Caki2 (cell line): ENCODE data around the gene MS4A18. TPM values are rescaled to one million over a fixed set of nuclear protein-coding genes. Genes with fewer than 3 reads are reported as not detected.

Experiments used
- DNase-seq: peaks from one replicate; pipeline ENCODE4 v3.0.0-alpha.2; 2015; ENCODE audit warnings: low read depth
- in situ Hi-C: cut with HindIII; loops from 2 replicates; pipeline ENCODE4 v1.10.0; 2016; ENCODE audit warnings: low sequenced_read_pairs, low pct_unique_long_range_greater_than_20kb, mixed read lengths
- total RNA-seq: library from RNA; depleted of rRNA; stranded (reverse); fragments of >200 nt; shearing (Covaris generic); gene quantifications from 2 replicates; pipeline ENCODE4 v1.2.3, GENCODE V29; 2014; ENCODE audit warnings: low replicate concordance

Gene MS4A18
- total RNA-seq, 1 experiment from 2014 or later, result not detected

GRCh38 chr11:60780065-60780464, 55.5 kb downstream of the MS4A18 start:
- in situ Hi-C loops, result no loop called here
- DNase-seq, result no peak

DNA sequence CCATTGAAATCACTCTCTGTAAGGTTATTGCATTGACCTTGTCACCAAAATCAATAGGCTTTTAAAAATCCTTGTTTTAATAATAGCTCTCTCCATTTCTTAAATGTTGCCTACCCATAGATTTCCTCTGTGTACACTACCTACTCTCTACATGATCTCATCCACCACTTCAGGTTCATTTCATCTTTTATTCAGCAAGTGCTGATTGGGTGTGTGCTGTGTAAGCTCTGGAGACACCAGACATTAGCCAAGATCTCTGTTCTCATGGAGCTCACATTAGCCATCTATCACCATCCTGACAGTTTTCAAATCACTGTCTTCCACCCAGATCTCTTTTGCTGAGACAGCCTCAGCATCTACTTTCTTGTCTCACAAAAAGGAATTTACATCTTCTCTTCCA, 56.3 kb downstream of the MS4A18 start:
- DNase-seq, result no peak
- in situ Hi-C loops, result no loop called here

GRCh38 chr11:60781286-60781980, 56.9 kb downstream of the MS4A18 start:
- DNase-seq, result no peak
- in situ Hi-C loops, result no loop called here

GRCh38 chr11:60781981-60782316, 57.4 kb downstream of the MS4A18 start:
- DNase-seq, result no peak
- in situ Hi-C loops, result no loop called here

DNA sequence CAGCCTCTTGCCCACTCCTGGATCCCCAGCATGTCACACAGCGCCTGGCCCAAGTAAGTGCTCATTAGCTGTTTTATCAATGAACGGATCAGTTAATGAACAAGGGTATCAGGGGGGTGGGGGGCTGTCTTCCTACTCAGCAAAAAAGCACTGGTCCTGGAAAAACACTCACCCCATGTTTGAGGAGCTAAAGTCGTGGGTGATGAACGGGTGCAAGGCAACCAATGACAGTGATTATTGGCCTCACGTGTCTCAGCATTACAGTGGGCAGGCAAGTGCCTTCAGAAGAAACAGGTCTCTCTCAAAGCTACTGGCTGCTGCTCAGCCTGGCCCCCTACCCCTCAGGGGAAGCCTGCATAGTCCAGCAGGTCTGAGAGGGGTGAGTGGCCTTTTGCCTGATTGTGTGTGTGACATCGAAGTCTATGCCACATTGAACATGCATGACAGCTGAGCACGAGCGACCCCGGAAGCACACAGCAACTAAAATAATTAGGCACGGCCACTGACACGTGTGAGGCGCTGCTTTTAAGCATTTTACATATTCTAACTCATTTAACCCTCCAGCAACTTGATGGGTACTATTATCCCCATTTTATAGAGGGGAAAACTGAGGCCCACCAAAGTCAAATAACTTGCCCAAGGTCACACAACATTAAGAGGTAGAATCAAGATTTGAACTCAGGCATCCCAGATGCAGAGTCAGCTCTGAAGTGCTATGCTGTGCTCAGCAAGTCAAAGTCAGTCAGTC, 58.0 kb downstream of the MS4A18 start:
- in situ Hi-C loops, result no loop called here

DNA sequence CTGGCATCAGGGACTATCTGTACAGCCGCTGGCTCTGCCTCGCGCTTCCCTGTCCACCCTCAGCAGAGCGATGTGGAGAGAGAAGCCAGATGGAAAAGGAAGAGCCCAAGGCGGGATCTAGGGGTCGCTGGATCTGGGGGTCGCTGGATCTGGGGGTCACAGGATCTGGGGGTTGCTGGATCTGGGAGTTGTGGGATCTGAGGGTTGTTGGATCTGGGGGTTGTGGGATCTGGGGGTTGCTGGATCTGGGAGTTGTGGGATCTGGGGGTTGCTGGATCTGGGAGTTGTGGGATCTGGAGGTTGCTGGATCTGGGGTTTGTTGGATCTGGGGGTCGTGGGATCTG, 58.6 kb downstream of the MS4A18 start:
- in situ Hi-C loops, result no loop called here
- no peak for DNase-seq

More for the DNA sequence above, 58.0 kb downstream of the MS4A18 start:
- DNase-seq, result no peak

DNA sequence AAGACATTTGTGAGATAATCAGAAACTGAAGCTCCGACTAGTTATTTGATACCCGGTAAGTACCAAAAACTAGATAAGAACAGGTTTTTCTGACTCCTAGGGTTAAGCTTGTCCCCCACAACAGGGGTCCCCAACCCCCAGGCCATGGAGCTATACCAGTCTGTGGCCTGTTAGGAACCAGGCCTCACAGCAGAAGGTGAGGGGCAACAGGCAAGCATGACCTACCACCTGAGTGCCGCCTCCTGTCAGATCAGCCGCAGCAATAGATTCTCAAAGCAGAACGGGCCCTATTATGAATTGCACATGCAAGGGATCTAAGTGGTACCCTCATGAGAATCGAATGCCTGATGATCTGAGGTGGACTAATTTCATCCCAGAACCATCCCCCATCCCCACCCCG, 59.4 kb downstream of the MS4A18 start:
- in situ Hi-C loops, result no loop called here

GRCh38 chr11:60785136-60785535, 60.6 kb downstream of the MS4A18 start, which contains the start of gene MS4A10:
Gene MS4A10, plus strand, starts transcription at chr11:60785333. Its CDS starts 5,003 bp downstream, at chr11:60790336.
- in situ Hi-C loops, result no loop called here
- DNase-seq, result no peak

More for the DNA sequence above, 59.4 kb downstream of the MS4A18 start:
- DNase-seq, result no peak

DNA sequence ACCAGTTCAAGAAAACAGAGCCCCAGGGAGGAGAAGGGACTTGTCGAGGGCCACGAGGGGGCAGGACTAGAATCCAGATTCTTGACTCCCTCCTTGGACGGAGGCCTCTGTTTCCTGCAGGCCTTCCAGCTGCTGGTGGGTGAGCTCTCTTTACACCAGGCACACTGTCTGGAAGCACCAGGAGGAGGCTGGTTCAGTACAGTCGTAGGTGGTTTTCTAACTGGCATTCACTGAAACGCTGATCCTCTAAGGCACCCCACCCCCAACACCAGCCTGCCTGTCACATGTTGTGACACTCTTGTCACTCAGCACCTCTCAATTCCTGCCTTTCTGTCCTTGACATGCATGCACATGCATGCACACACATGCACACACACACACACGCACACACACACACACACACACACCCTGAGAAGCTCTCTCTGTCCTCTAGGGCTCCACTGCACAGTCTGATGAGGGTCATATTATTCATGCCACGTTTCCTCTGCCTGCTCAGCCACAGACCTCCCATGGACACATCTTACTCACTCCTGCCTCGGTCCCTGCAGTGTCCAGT, 61.4 kb downstream of the MS4A18 start:
- in situ Hi-C loops, result no loop called here

DNA sequence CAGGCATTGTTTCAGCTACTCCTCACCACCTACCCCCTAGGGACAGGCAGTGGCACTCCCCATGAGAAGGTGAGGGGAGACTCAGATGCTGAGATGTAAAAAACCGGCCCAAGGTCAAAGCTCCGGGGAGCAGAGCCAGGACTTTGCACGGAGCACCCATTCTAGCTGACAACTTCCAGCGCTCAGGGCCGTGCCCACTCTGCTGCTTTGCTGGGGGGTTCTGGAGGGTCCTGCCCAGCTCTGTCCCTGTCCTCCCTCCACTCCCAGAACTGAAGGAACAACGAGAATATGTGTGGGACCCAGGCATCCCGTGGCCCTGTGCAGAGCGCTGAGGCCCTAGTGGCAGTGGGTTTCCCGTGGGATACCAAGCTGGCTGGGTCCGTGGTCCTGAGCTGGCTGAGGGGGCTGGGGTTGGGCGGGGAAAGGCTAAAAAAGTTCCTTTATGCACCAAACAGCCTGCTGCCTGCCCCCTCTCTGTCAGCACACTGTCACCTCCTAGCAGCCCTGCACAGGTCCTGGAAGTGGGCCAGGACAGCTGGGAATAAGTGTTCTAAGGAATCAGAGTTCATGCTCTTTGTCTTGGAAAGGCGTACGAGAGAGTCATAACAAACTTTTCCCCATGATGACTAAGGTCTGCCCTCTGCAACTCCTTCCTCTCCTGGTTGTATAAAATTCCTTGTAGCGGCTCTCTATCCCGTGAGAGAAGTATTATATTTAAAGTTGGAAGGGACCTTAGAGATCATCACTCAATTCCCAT, 62.5 kb downstream of the MS4A18 start:
- in situ Hi-C loops, result no loop called here
- peak; percentile 29 for DNase-seq

More for the DNA sequence above, 61.4 kb downstream of the MS4A18 start:
- DNase-seq, result peak; percentile 4

DNA sequence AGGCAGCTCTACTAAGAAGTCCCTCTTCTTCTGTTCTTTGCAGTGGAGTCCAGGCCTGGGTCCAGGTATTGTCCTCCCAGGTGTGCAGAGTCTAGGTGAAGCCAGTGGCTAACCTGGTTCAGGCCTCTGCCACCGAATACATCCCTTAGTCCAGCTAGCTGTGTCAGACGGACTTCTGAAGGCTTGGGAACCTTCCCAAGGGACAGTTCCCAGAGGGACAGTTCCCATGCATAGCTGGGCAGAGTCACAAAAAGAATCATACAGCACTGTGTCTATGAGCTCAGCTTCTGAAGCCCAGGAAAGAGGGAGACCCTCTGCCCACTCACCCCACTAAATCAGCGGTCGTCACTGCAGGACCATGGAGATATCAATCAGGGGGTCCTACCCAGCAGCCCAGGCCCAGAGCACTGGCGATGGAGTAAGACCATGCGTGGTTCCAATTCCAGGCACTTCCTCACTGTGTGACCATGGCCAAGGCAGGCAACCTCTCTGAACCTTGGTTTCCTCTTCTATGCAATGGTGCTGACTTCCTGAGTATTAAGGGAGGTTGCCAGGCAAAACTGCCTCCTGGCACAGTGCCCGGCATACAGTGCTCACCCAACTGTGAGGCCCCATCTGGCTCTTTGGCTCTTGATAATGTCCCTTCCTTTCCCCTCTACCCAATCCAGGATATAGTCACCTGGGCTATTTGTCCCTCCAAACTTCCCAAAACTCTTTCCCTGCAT, 64.0 kb downstream of the MS4A18 start:
- in situ Hi-C loops, result no loop called here
- no peak for DNase-seq

GRCh38 chr11:60790726-60791125, 66.2 kb downstream of the MS4A18 start:
- no peak for DNase-seq
- in situ Hi-C loops, result no loop called here

DNA sequence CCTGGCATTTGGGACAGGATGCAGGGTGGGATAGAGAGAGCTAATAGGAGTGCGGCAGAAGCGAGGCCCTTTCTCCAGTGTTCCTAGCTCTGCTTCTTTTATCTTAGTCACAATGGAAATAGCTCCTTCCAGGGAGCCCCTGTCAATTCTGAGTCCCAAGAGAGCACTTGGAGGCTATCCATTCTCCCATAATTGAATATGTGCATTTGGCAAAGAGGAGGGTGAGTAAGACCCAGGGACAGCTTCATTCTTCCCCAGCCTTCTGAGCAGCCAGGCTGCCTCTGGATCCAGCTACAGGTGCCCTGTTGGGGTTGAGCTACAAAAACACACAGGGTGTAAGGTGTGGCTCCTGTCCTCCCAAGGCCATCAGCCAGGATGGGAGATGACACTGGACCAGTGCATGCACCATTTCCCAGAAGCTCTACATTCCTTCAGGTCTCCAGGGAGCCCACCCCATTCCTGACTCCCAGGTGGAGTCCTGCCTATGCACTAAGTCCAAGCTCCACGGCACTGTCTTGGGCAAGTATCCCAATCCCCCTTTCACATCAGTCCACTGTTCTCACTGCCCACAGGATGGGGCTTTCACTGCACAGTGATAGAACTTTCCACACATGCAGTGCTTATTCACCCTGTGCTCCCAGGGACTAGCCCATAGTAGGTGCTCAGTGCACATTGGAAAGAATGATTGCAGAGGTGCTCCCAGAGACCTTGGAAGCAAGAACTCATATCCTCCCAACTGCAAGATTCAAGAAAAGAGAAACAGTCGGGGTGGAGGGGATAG, 66.8 kb downstream of the MS4A18 start:
- no peak for DNase-seq
- in situ Hi-C loops, result no loop called here

GRCh38 chr11:60792521-60792920, 68.0 kb downstream of the MS4A18 start:
- in situ Hi-C loops, result no loop called here
- DNase-seq, result no peak
